Transverse colon (tissue), 4 donors: Measurements from ENCODE around the gene MYH14. TPM values are rescaled to one million over a fixed set of nuclear protein-coding genes. Genes with fewer than 3 reads are reported as not detected.

Experiments used
- DNase-seq: peaks from one replicate; pipeline ENCODE4 v3.0.0-alpha.2; 2019
- H3K27ac ChIP-seq, 4 donors: fragments of 200-600 bp; sonication (generic); 2 replicates each; pipeline ENCODE4 v1.5.1; 2016 to 2018; ENCODE audit warnings: inconsistent platforms in 4 of 4
- H3K27me3 ChIP-seq: fragments of 200-600 bp; sonication (generic); 2 replicates; pipeline ENCODE4 v1.5.1; 2017; ENCODE audit warnings: inconsistent platforms
- H3K36me3 ChIP-seq, 4 donors: fragments of 200-600 bp; sonication (generic); 2 replicates each; pipeline ENCODE4 v1.5.1; 2017 to 2019; ENCODE audit warnings: inconsistent platforms in 4 of 4
- H3K4me1 ChIP-seq, 4 donors: fragments of 200-600 bp; sonication (generic); 2 replicates each; pipeline ENCODE4 v1.5.1; 2017 to 2020; ENCODE audit warnings: inconsistent platforms in 4 of 4
- H3K4me3 ChIP-seq, 4 donors: fragments of 200-600 bp; sonication (generic); 1 replicate in 1 of 4; 2 replicates in 3 of 4; pipeline versions ENCODE4 v1.5.1 to v1.6.1; 2017 to 2019; ENCODE audit warnings: inconsistent platforms in 4 of 4
- H3K9me3 ChIP-seq, 2 donors: fragments of 200-600 bp; sonication (generic); 2 replicates each; pipeline ENCODE4 v1.5.1; 2017 to 2019; ENCODE audit warnings: inconsistent platforms in 2 of 2
- EP300 ChIP-seq: sonication (generic); formaldehyde crosslinking; IDR thresholded peaks from one replicate; pipeline ENCODE4 v1.6.1; 2017; ENCODE audit warnings: antibody characterized with exemption, low read depth
- POLR2A ChIP-seq: fragments of 450-650 bp; IDR thresholded peaks from one replicate; pipeline ENCODE4 v1.6.1; 2016; ENCODE audit warnings: antibody characterized with exemption, mild to moderate bottlenecking, moderate library complexity
- POLR2AphosphoS5 ChIP-seq, 3 donors: sonication (generic); formaldehyde crosslinking; IDR thresholded peaks; one replicate each; pipeline ENCODE4 v1.6.1; 2016; ENCODE audit warnings: antibody characterized with exemption in 3 of 3
- WGBS, 2 donors: methylation state at CpG; one replicate each; pipeline ENCODE4 v1.1.5; 2018; ENCODE audit warnings: low coverage in 1 of 2; 5-methylcytosine and 5-hydroxymethylcytosine counted together
- in situ Hi-C, 4 donors: fragments of 200-750 bp; cut with MboI; loops; one replicate each; pipeline versions ENCODE4 v1.15.0 to v1.15.1; 2017; ENCODE audit warnings: low sequenced_read_pairs in 3 of 4, low pct_ligation_motif_present in 1 of 4, low pct_unique_long_range_greater_than_20kb in 1 of 4
- intact Hi-C: fragments of 100-400 bp; cut with DNase I; formaldehyde crosslinking; loops from one replicate; pipeline ENCODE4 v1.15.1; 2023; ENCODE audit warnings: low total_unique reads
- total RNA-seq, 4 donors: library from RNA; depleted of rRNA; stranded (reverse); fragments of >200 nt; gene quantifications; one replicate each; pipeline ENCODE4 v1.1.0, GENCODE V29; 2016
- TF ChIP-seq, protein P1 (sequence below), 5 experiments: fragments of 200-600 bp in 3 of 5; fragments of 450-650 bp in 2 of 5; sonication (generic) in 3 of 5; IDR thresholded peaks; 1 replicate in 2 of 5; 2 replicates in 3 of 5; pipeline ENCODE4 v1.5.1; 2016 to 2017; ENCODE audit warnings: antibody characterized with exemption in 5 of 5, inconsistent platforms in 3 of 5, mild to moderate bottlenecking in 2 of 5, moderate library complexity in 1 of 5

MYH14 gene
- total RNA-seq, 4 donors from 2014 or later = 321 to 814 (median 393) TPM

DNA sequence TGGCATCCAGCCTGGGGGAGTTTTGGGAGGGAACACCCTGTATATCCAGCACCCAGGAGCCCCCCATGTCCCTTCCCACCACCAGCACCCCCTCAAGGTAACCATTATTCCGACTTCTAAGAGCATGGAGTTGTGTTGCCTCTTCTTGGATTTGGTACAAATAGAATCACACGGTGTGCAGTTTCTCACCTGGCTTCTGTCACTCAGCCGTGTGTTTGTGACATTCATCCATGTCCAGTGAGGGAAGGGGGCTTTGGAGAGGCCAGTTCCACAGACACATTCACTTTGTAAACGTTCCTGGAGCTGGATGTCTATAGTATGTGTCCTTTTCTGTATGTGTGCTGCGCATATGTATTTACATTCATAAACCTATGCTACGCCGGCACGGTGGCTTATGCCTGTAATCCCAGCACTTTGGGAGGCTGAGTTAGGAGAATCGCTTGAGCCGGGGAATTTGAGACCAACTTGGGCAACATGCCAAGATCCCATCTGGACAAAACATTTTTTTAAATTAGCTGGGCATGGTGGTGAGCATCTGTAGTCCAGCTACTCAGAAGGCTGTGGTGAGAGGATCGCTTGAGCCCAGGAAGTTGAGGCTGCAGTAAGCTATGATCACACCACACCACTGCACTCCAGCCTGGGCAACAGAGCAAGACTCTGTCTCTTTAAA lies 36.6 kb downstream of the MYH14 start:
- TF ChIP-seq POLR2AphosphoS5 (IDR thresholded peaks at IDR 0.05) = no peak
- in situ Hi-C loops = no loop called here
- no peaks in the 10 kb centered on the region for H3K4me1 ChIP-seq
- H3K27me3 ChIP-seq = no peaks in the 10 kb centered on the region
- no peaks in the 10 kb centered on the region for H3K9me3 ChIP-seq
- WGBS, 2 donors = 60 to 83% methylated on average over 1 to 11 of the region's 11 CpGs
- DNase-seq = no peak
- intact Hi-C loops = no loop called here
- H3K27ac ChIP-seq = no peak overlapping the region
- no peak overlapping the region for H3K4me3 ChIP-seq
- peaks cover 0 to 5% (median 0%) of the 10 kb centered on the region in 4 donors for H3K36me3 ChIP-seq

DNA sequence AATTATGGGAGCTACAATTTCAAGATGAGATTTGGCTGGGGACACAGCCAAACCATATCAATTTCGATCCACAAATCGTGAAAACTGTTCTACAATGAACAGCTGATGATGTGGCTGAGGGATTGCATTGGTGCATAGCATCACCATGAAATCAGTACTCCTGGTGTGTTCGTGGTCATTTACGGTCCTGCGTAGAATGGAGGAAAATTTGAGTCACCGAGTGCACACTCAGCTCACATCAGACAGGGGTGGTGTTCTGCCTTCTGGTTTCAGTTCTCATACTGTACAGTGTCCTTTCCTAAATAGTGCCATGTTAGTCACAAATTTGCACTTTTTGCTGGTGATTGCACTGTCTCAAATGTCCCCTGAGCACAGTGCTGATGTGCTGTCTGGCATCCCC lies 39.2 kb downstream of the MYH14 start:
- in situ Hi-C loops (no loop called here), intact Hi-C loops (no loop called here)
- Histone ChIP-seq H3K4me1 (no peaks in the 10 kb centered on the region), H3K9me3 (no peaks in the 10 kb centered on the region), H3K27ac (no peak overlapping the region), H3K4me3 (no peak overlapping the region), H3K36me3 (peaks cover 0 to 5% (median 0%) of the 10 kb centered on the region in 4 donors), H3K27me3 (no peaks in the 10 kb centered on the region)
- no peak for TF ChIP-seq POLR2A
- TF ChIP-seq, protein P1, sequence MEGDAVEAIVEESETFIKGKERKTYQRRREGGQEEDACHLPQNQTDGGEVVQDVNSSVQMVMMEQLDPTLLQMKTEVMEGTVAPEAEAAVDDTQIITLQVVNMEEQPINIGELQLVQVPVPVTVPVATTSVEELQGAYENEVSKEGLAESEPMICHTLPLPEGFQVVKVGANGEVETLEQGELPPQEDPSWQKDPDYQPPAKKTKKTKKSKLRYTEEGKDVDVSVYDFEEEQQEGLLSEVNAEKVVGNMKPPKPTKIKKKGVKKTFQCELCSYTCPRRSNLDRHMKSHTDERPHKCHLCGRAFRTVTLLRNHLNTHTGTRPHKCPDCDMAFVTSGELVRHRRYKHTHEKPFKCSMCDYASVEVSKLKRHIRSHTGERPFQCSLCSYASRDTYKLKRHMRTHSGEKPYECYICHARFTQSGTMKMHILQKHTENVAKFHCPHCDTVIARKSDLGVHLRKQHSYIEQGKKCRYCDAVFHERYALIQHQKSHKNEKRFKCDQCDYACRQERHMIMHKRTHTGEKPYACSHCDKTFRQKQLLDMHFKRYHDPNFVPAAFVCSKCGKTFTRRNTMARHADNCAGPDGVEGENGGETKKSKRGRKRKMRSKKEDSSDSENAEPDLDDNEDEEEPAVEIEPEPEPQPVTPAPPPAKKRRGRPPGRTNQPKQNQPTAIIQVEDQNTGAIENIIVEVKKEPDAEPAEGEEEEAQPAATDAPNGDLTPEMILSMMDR (IDR thresholded peaks at IDR 0.05) = no peak
- DNase-seq = no peak
- WGBS, 2 donors = 76% methylated on average over 6 of the region's 6 CpGs; no CpG with 5 or more reads in 1 of the 2 donors

DNA sequence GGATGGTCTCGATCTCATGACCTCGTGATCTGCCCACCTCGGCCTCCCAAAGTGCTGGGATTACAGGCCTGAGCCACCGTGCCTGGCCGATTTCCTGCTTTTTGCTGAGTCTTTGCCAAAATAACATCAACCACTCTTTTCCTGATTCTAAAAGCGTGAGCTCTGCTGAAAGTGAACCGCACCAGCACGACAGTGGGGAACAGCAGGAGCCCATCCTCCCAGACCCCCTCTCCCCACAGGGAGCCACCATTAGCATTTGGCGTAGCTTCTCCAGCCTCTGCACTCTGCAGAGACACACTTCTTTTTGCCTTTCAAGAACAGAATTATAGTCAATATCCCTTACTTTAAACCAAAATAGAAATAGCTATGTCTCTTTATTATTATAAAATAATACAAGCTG lies 41.3 kb downstream of the MYH14 start:
- Histone ChIP-seq H3K4me3 (no peak overlapping the region), H3K4me1 (no peaks in the 10 kb centered on the region), H3K27me3 (no peaks in the 10 kb centered on the region), H3K36me3 (peaks cover 0 to 5% (median 0%) of the 10 kb centered on the region in 4 donors), H3K27ac (no peak overlapping the region), H3K9me3 (no peaks in the 10 kb centered on the region)
- intact Hi-C loops (no loop called here), in situ Hi-C loops (no loop called here)
- DNase-seq = no peak
- TF ChIP-seq POLR2AphosphoS5 (IDR thresholded peaks at IDR 0.05) = no peak
- TF ChIP-seq POLR2A = no peak
- TF ChIP-seq, protein P1 (IDR thresholded peaks at IDR 0.05) = no peak
- TF ChIP-seq EP300 = no peak
- WGBS, 2 donors = 61 to 100% methylated on average over 1 to 9 of the region's 9 CpGs

DNA sequence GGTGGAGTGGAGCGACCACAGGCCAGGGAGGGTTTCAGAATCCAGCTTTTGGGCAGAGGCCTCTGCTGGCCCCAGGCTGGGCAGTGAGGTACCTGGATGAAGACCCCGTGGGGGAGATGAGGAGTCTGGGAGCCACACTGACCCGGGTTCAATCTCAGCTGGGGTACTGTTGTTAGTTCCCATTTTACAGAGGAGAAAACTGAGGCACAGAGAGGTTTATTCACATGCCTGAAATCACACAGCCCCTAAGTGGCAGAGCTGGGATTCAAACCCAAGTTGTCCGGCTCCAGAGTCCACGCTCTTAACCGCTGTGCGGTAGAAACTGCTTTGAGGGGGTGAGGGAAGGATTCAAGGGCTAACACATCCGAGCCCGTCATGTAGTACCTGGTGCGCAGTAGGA lies 45.0 kb downstream of the MYH14 start:
- no peak overlapping the region for H3K4me3 ChIP-seq
- 83 to 90% methylated on average over 2 to 10 of the region's 10 CpGs for WGBS, 2 donors
- intact Hi-C loops (no loop called here), in situ Hi-C loops (no loop called here)
- no peaks in the 10 kb centered on the region for H3K9me3 ChIP-seq
- H3K27ac ChIP-seq = no peak overlapping the region
- H3K27me3 ChIP-seq = no peaks in the 10 kb centered on the region
- TF ChIP-seq EP300 (no peak), POLR2A (no peak), POLR2AphosphoS5 (IDR thresholded peaks at IDR 0.05) (no peak)
- TF ChIP-seq, protein P1 (IDR thresholded peaks at IDR 0.05) = no peak
- DNase-seq = no peak
- H3K36me3 ChIP-seq = peaks cover 0 to 27% (median under 1%) of the 10 kb centered on the region in 4 donors
- no peaks in the 10 kb centered on the region for H3K4me1 ChIP-seq

DNA sequence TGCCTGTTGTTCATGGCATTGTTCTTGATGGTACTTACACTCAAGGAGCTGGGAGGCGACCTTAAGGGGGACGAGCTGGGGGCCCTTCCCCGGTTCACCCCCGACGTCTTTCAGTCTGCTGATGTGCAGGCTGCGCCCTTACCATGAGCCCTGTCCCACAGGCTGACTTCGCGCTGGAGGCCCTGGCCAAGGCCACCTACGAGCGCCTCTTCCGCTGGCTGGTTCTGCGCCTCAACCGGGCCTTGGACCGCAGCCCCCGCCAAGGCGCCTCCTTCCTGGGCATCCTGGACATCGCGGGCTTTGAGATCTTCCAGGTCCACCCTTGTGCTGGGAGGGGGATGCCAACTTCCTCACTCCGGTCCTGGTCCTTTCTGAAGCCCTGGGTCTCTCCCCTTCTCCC lies 45.4 kb downstream of the MYH14 start:
- DNase-seq = no peak
- intact Hi-C loops = no loop called here
- 90% methylated on average over 19 of the region's 19 CpGs; no CpG with 5 or more reads in 1 of the 2 donors for WGBS, 2 donors
- TF ChIP-seq, protein P1 (IDR thresholded peaks at IDR 0.05) = no peak
- TF ChIP-seq POLR2AphosphoS5 (IDR thresholded peaks at IDR 0.05) (no peak), POLR2A (no peak), EP300 (no peak)
- in situ Hi-C loops = no loop called here
- Histone ChIP-seq H3K27ac (no peak overlapping the region), H3K4me1 (no peaks in the 10 kb centered on the region), H3K9me3 (no peaks in the 10 kb centered on the region), H3K36me3 (peaks cover 0 to 31% (median 2%) of the 10 kb centered on the region in 4 donors), H3K4me3 (no peak overlapping the region), H3K27me3 (no peaks in the 10 kb centered on the region)
